PC-9 (cell line): ENCODE results near the gene SIPA1L3. TPM values are rescaled to one million over a fixed set of nuclear protein-coding genes. Genes with fewer than 3 reads are reported as not detected.

Experiments
- BruUV-seq: library from RNA; stranded (reverse); fragments of 400-500 nt; replicated peaks from 2 replicates; lab custom pipeline; 2021; lab: Mats Ljungman, UMichigan
- CTCF ChIA-PET: fragments of 300-600 bp; sonication (Branson Sonifier 250); formaldehyde crosslinking; loops from one replicate; lab custom pipeline; 2022; ENCODE audit warnings: antibody characterized with exemption; lab: Charles Lee
- POLR2A ChIA-PET: fragments of 300-600 bp; sonication (Branson Sonifier 250); formaldehyde crosslinking; loops from one replicate; lab custom pipeline; 2022; ENCODE audit warnings: antibody characterized with exemption; ENCODE audit not compliant: unreplicated experiment; lab: Charles Lee
- DNase-seq, 2 experiments: peaks; one replicate each; pipeline versions ENCODE4 v3.0.0 to v3.0.0-alpha.2; 2015 to 2022; ENCODE audit warnings: mixed read lengths in 1 of 2
- H2AFZ ChIP-seq: fragments of 200-600 bp; sonication (generic); 2 replicates; pipeline ENCODE4 v1.8.1; 2017; ENCODE audit warnings: antibody characterized with exemption
- H3F3A ChIP-seq: fragments of 200-600 bp; sonication (generic); 2 replicates; pipeline ENCODE4 v1.8.1; 2017; ENCODE audit warnings: antibody characterized with exemption, mild to moderate bottlenecking, low read depth; ENCODE audit not compliant: insufficient read depth
- H3K27ac ChIP-seq: fragments of 200-600 bp; sonication (generic); 2 replicates; pipeline ENCODE4 v1.6.1; 2016; ENCODE audit warnings: mixed run types
- H3K27me3 ChIP-seq: fragments of 200-600 bp; sonication (generic); 2 replicates; pipeline ENCODE4 v1.6.1; 2016; ENCODE audit warnings: low read depth, mixed run types; ENCODE audit not compliant: insufficient read depth
- H3K36me3 ChIP-seq: fragments of 200-600 bp; sonication (generic); 2 replicates; pipeline ENCODE4 v1.6.1; 2016; ENCODE audit warnings: low read depth, mixed run types
- H3K4me1 ChIP-seq: fragments of 200-600 bp; sonication (generic); replicated peaks from 2 replicates; pipeline ENCODE4 v1.6.1; 2016; ENCODE audit warnings: mixed run types; ENCODE audit not compliant: insufficient read depth
- H3K4me2 ChIP-seq: fragments of 200-600 bp; sonication (generic); 2 replicates; pipeline ENCODE4 v1.6.1; 2017; ENCODE audit warnings: mixed run types
- H3K4me3 ChIP-seq: fragments of 200-600 bp; sonication (generic); 2 replicates; pipeline ENCODE4 v1.6.1; 2016; ENCODE audit warnings: mixed run types
- H3K79me2 ChIP-seq: fragments of 200-600 bp; sonication (generic); 2 replicates; pipeline ENCODE4 v1.6.1; 2017; ENCODE audit warnings: low read depth, mixed run types
- H3K9me2 ChIP-seq: fragments of 200-600 bp; sonication (generic); 2 replicates; pipeline ENCODE4 v1.8.1; 2017; ENCODE audit warnings: mild to moderate bottlenecking; ENCODE audit not compliant: insufficient read depth
- H3K9me3 ChIP-seq: fragments of 200-600 bp; sonication (generic); 2 replicates; pipeline ENCODE4 v1.8.1; 2016; ENCODE audit warnings: low read depth; ENCODE audit not compliant: insufficient read depth
- H4K20me1 ChIP-seq: fragments of 200-600 bp; sonication (generic); 2 replicates; pipeline ENCODE4 v1.8.1; 2017; ENCODE audit not compliant: insufficient read depth
- CTCF ChIP-seq: fragments of 200-600 bp; sonication (generic); conservative IDR thresholded peaks from 2 replicates; pipeline ENCODE4 v1.6.1; 2017; ENCODE audit warnings: mixed run types, antibody characterized with exemption, mild to moderate bottlenecking, moderate library complexity
- EZH2 ChIP-seq: fragments of 200-600 bp; sonication (generic); IDR thresholded peaks from 2 replicates; pipeline ENCODE4 v1.8.0; 2017; ENCODE audit warnings: antibody characterized with exemption, low read depth
- intact Hi-C: fragments of 100-400 bp; cut with micrococcal nuclease; formaldehyde crosslinking; loops from one replicate; pipeline ENCODE4 v1.10.0; 2022; ENCODE audit not compliant: unreplicated experiment
- total RNA-seq: library from RNA; stranded (reverse); gene quantifications from 2 replicates; pipeline ENCODE4 v1.2.3, GENCODE V29; 2021

SIPA1L3 gene
- total RNA-seq, 1 experiment from 2014 or later = 55.2 TPM

- intact Hi-C loops = no loop called here
- H3K4me2 ChIP-seq = 0 out of 2 replicates have a peak overlapping the region, but pooled peaks have one; percentile 19
- no peak for TF ChIP-seq CTCF
- no peak for TF ChIP-seq EZH2
- H3K27me3 ChIP-seq = no peaks in the 10 kb centered on the region
- peaks cover 10% of the 10 kb centered on the region; the same call in 1 of the 2 replicates for H3F3A ChIP-seq
- H4K20me1 ChIP-seq = no peaks in the 10 kb centered on the region
- no peaks in the 10 kb centered on the region for H3K9me3 ChIP-seq
- DNase-seq = no peak
- no peak overlapping the region for H2AFZ ChIP-seq
- no peaks in the 10 kb centered on the region for H3K36me3 ChIP-seq
- BruUV-seq = no TSS peak
- H3K79me2 ChIP-seq = no peaks in the 10 kb centered on the region
- peaks cover 9% of the 10 kb centered on the region for H3K4me1 ChIP-seq
- ChIA-PET POLR2A (no interaction called here), CTCF (no interaction called here)
- no peak overlapping the region for H3K4me3 ChIP-seq
- H3K9me2 ChIP-seq = no peaks in the 10 kb centered on the region
- no peak overlapping the region for H3K27ac ChIP-seq
Measured at GRCh38 chr19:38250821-38251563, 344.0 kb downstream of the SIPA1L3 start.

GRCh38 chr19:38251564-38252051 lies 344.6 kb downstream of the SIPA1L3 start:
- intact Hi-C loops = no loop called here
- no peak overlapping the region for H3K4me2 ChIP-seq
- peaks cover 9% of the 10 kb centered on the region for H3K4me1 ChIP-seq
- no peak for DNase-seq
- BruUV-seq = no TSS peak
- H3K79me2 ChIP-seq = no peaks in the 10 kb centered on the region
- no peak overlapping the region for H3K27ac ChIP-seq
- peaks cover 7% of the 10 kb centered on the region; the same call in 1 of the 2 replicates for H3F3A ChIP-seq
- H3K9me2 ChIP-seq = no peaks in the 10 kb centered on the region
- no peaks in the 10 kb centered on the region for H3K36me3 ChIP-seq
- no peaks in the 10 kb centered on the region for H4K20me1 ChIP-seq
- H3K9me3 ChIP-seq = no peaks in the 10 kb centered on the region
- no peak overlapping the region for H2AFZ ChIP-seq
- no peak for TF ChIP-seq EZH2
- TF ChIP-seq CTCF = no peak
- POLR2A ChIA-PET = no interaction called here
- CTCF ChIA-PET = no interaction called here
- no peak overlapping the region for H3K4me3 ChIP-seq
- H3K27me3 ChIP-seq = no peaks in the 10 kb centered on the region

- no peaks in the 10 kb centered on the region for H3K27me3 ChIP-seq
- H3K9me3 ChIP-seq = no peaks in the 10 kb centered on the region
- no peak overlapping the region for H3K27ac ChIP-seq
- intact Hi-C loops = no loop called here
- H3F3A ChIP-seq = no peaks in the 10 kb centered on the region
- H3K4me1 ChIP-seq = peaks cover 9% of the 10 kb centered on the region
- BruUV-seq = no TSS peak
- no peak for DNase-seq
- CTCF ChIA-PET = no interaction called here
- H3K79me2 ChIP-seq = no peaks in the 10 kb centered on the region
- no peak overlapping the region for H3K4me2 ChIP-seq
- H3K36me3 ChIP-seq = no peaks in the 10 kb centered on the region
- TF ChIP-seq CTCF = no peak
- TF ChIP-seq EZH2 = no peak
- POLR2A ChIA-PET = interaction anchor here (0.5 kb wide), 1 partner anchor 156 kb away, joined by 3 read pairs; no protein-coding TSS in a partner anchor
- H3K9me2 ChIP-seq = no peaks in the 10 kb centered on the region
- no peaks in the 10 kb centered on the region for H4K20me1 ChIP-seq
- H2AFZ ChIP-seq = no peak overlapping the region
- H3K4me3 ChIP-seq = no peak overlapping the region
Measured at GRCh38 chr19:38252385-38252784, 345.4 kb downstream of the SIPA1L3 start.
